GM21447 (cell line): ENCODE data around the gene INPP5D.
A peak's percentile ranks its signal among the peaks of the same experiment; 100 is the strongest.
"Not testable (repeated sequence)": the region's sequence is repeated elsewhere in the genome, so short reads cannot be mapped to it uniquely, and the experiment has no call there.

Source experiments
- ATAC-seq: cut with Tn5 transposase; IDR thresholded peaks from one replicate; pipeline ENCODE4 v1.9.1; 2021; ENCODE audit not compliant: unreplicated experiment

Gene INPP5D

DNA sequence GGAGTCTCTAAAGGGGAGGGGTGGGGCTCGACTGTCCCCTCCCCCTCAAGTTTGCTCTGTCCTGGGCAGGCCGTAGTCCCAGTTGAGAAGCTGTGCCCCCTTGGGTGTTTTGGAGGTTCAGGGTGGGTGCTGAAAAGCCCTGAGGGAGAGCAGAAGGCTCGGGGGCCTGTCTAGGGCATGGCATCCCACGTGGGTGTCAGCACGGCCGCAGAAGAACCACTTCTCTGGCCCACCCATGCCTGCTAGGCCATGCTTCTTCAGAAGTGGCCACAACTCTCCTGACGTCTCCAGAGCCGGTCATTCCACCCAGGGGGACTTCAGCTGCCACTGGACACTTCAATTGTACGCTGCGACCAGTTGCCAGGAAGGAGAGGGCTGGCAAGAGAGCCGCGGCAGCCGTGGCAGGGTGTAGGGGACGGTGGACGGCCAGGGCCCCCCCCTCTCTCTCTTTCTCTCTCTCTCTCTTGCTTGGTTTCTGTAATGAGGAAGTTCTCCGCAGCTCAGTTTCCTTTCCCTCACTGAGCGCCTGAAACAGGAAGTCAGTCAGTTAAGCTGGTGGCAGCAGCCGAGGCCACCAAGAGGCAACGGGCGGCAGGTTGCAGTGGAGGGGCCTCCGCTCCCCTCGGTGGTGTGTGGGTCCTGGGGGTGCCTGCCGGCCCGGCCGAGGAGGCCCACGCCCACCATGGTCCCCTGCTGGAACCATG lies at the start of gene INPP5D:
INPP5D (plus strand) TSS at position 546 of the 704 bp plus-strand sequence; CDS start at position 683, 137 bp downstream.
- peak; percentile 39 for ATAC-seq

DNA sequence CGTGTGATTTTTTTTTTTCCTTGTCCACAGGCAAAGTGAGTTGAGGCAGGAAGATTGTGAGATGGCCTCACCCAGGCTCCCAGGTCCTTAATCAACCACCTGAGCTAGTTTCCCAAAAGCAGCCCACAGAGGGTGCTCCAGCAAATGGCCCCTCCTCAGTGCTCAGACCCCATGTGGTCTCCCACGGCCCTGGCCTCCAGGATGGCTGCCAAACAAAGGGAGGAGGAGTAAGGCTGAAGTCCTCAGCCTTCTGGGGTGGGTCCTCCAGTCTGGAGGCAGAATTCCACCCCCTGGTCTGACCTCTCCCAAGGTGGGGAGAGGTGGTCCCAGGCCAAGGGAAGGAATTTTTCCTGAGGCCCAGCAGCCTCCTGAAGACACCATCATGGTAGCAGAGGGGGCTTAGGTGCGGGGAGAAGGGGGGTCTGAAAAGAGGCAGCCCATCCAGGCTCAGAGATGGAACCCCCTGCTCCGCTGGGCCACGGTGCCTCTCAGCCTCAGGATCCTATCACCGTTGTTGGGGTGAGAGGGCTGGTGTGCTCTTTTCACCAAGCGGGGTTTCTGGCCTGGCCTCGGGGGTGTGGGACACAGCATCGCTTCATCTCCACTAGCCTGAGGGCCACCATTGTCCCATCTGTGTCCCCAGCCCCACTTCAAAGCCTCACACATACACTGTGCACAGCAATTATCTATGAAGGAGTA lies 49.4 kb upstream of the INPP5D start:
- ATAC-seq = no peak

DNA sequence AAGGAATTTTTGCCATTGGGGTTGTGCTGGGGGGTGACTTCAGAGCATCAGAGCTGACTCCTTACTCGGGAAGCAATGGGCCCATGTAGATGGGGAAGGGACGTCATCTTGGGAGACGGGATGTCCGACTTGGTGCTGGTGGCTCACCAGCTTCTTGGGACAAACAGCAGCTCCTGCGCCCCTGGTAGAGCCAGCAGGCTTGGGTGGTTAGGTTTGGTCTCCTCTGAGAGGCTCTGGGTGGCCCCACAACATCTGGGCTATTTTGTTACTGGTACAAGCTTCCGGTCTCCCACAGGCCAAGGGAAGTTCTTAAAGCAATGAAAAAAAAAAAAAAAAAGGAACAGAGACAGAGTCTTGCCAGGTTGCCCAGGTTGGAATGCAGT lies 48.9 kb upstream of the INPP5D start:
- no peak for ATAC-seq

DNA sequence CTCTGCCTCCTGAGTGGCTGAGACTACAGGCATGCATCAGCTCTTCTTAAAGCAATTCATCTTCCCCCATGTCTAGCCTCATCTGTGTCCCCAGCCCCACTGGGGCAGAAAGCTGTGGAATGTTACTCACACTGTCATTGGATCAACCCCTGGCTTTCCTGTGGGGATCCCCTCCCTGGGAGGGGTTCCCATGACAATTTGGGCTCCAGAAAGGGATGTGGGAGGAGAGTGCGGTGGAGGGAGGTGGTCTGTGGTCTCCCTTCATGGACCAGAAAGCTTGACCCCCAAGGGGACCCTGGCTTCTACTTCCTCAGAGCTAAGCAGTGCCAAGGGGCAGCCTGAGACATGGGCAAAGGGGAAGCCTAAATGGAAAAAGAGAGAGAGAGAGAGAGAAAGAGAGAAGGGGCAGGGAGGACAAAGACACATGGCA lies 48.4 kb upstream of the INPP5D start:
- ATAC-seq = no peak

DNA sequence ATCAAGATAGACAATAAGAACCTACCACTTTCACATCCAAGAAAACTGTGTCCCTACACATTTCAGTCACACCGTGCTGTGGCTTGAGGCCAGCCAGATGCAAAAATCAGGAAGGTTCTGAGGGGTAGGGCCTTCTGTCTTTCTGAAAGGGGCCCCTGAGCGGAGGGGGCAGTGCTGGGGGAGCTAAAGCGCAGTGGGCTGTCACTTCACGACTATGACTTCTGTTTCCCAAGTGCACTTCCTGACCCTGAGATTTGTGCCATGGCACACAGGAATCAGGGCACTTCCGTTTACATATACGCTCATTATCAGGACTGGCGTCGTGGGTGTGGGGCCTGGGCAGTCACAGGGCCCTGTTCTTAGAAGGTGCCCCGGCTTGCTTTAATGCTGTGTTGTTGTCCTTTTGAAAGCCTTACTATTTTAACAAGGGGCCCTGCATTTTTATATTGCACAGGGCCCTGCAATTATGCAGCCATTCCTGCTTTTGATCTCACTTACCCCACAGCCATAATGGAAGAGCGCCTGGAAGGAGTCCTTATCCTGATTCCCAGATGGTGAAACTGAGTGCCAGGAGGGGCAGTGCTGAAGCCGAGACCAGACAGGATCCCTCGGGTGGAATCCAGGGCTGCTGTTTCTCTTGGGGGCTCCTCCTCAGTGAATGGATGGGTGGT lies 47.7 kb upstream of the INPP5D start:
- no peak for ATAC-seq

DNA sequence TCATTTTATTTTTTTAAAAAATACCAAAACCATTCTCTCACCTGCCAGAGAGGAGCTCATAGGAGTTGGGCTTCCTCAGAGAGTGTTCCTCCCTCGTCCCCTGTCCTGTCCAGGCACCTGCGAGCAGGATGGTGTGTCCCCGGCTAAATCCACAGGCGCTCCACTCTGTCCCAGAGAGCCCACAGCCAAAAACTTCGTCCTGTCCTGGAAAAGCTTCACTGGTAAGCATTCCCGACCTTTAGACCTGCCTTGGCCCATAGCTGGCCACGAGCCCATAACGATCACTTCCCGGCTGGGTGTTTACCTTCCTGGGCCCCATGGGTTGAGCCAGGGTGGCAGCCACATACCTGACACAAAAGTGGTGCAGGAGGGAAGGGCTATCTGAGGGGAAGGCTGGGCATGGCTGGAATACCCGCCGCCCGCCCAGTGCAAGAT lies 47.1 kb upstream of the INPP5D start, which contains the start of gene NGEF:
NGEF (minus strand) TSS at position 230 of the 435 bp plus-strand sequence. CDS start 38,366 bp downstream, outside the sequence.
- no peak for ATAC-seq

DNA sequence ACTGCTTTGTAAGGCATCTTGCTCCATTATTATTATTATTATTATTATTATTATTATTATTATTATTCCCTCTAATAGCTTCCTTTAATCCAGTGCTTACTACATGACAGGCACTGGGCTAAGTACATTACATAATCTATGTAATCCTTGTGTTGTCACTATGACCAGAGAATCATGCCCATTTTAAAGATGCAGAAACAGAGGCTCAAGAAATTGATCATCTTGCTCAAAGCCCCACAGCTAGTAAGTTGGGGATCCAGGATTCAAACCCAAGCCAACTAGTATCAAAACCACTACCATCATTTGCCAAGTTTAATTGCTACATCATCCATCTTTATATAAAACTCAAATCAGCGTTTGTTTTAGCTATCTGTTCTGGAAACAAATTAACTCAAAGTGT lies 46.5 kb upstream of the INPP5D start:
- ATAC-seq = no peak

DNA sequence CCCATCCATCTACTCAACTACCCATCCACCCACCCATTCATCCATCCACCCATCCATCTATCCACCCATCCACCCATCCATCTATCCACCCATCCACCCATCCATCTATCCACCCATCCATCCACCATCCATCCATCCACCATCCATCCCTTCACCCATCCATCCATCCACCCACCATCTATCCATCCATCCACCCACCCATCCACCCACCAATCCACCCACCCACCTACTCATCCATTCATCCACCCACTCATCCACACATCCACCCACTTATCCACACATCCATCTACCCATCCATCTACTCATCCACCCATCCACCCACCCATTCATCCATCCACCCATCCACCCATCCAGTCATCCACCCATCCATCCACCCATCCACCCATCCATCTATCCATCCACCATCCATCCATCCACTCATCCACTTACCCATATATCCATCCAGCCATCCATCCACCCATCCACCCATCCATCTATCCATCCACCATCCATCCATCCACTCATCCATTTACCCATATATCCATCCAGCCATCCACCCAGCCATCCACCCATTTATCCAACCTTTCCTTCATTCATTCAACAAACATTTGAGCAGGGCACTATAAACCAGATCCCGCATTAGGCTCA lies 45.0 kb upstream of the INPP5D start:
- ATAC-seq = no peak

DNA sequence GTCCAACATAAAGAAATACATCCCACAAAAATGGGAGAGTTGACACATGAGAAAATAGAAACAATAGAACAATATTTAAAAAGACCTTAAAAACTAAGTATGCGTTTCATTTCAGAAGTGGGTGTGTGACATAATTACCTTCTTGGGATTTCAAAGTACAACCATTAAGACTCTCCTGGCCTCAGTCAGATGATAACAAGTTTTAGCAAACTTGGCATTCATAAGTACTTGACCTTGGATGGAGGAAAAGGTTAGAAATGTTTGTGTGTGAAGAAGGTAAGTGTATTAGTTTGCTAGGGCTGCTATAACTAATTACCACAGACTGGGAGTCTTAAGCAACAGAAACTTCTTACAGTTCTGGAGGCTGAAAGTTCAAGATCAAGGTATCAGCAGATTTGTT lies 42.2 kb upstream of the INPP5D start:
- no peak for ATAC-seq

DNA sequence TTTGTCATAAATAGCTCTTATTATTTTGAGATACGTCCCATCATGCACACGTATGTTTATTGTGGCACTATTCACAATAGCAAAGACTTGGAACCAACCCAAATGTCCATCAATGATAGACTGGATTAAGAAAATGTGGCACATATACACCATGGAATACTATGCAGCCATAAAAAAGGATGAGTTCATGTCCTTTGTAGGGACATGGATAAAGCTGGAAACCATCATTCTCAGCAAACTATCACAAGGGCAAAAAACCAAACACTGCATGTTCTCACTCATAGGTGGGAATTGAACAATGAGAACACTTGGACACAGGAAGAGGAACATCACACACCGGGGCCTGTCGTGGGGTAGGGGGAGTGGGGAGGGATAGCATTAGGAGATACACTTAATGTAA lies 40.5 kb upstream of the INPP5D start:
- not testable (repeated sequence) for ATAC-seq

DNA sequence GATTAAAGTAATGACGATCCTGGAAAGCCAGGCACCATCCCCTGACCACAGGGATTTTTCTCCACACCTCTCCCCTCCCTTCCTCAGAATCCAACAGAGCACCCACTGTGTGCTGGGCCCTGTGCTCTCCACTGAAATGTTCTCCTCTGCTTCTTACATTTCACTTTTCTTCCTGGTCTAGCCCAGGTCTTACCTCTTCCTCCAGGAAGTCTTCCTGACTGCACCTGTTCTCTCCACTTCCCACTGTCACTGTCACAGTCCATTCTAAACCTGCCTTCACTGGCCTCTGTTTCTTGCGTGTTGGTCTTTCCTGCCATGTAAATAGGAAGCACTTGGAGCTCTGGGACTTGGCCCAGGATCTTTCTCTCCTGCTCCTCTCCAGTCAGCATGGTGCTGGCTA lies 39.7 kb upstream of the INPP5D start:
- ATAC-seq = no peak

DNA sequence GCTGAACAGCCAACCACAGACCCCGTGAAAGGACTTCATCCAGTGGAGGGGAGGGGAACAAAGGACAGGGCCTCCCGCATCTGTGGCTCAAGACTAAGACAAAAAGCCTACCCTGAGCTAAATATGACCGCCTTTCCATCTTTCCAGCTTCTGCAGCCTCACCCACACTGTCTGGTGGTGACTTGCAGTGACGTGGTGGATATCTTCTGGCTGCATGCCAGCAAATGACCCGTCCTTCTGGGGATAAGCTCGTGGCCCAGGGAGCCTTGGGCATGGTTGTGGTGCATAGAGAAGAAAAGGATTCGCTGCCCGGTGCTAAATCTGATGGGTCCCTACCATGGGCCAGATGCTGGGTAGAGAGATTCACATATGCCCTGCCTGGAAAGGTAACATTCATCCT lies 38.4 kb upstream of the INPP5D start:
- ATAC-seq = no peak

DNA sequence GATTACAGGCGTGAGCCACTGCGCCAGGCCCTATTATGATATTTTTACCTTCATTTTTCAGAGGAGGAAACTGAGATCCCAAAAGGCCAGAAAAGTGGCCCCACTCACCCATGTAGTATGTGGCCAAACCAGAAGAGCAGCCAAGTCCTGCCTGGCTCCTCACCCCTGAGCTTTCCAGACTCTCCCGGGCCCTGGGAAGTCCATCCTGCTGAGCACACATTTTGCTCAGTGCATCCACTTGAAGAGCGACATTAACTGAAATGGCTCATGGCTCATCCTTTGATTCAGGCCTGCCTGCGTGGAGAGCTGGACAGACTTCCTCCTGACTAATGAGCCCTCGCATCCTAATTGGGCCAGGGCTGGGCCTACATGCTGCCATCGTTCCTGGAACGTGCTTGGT lies 37.6 kb upstream of the INPP5D start:
- no peak for ATAC-seq

DNA sequence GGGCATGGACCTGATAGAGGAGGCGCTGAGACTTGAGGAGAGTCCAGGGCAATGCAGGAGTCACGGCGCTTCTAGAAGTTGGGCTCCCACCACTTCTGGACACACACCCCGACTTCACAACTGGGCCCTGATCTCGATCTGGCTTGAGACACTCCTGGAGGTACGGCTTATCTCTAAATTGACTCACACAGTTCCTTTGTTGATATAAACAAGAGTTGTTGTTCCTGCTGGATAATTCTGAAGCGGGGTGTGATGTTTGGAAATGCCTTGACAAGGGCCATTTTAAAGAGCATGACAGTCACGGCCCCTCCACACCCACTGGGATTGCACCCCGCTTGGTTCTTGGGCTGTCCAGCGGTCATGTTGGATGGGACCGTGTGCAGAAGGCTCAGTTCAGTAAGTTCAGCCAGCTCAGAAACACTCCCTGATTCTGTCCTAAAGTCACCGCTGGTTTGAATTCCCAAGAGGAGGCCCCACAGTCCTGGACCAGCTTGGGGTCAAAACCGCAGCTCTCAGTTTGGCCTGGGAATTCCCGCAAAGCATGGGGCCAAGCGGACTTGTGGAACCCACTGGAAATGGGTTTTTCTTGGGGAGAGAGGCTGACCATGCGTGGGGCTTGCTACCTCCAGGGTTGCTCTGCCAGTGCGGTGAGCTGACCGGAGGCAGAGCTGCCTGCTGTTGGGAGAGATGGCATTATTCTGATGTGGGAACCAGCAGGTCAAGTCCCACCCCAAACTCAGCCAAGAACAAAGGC lies 37.0 kb upstream of the INPP5D start:
- no peak for ATAC-seq

DNA sequence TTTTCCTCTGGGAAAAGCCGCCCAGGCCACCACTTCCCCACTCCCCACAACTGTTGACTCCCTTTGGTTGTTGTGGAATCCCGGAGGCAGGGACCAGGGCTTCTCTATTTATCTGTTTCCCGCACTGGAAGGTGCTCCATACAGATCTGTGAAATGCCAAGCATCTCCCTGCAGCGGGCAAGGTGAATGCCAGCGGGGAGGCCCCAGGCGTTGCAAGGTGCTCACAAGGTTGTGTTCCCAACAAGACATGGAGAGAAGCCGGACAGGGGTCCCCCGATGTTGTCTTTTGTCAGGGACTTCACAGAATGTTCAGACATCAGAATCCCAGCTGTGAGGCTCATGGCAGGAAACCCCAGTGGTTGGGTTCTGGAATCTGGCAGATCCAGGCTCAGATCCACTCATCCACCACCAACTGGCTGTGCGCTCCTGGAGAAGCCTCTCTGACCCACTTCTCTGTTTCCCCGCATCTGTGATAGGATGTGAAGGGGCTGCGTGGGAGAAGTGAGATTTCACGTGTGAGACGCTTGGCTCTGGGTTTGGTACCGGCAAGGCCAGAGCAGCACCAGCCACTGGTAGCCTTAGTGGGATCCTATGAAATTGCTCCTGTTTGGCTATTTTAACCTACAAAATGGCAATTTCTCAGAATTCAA lies 36.3 kb upstream of the INPP5D start:
- no peak for ATAC-seq

DNA sequence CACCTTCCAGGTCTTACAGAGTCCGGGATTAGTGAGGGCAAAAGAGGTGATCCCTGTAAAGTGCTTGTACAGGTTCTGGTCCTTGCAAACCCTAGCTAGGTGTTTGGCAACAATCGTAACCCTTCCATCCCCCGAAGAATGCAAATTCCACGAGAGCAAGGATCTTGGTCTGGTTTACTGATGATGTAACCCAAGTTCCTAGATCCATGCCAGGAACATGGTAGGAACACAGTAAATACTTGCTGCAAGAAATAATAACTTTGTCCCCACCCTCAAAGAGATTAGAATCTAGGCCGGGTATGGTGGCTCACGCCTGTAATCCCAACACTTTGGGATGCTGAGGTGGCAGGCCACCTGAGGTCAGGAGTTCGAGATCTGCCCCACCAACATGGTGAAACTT lies 34.4 kb upstream of the INPP5D start:
- no peak for ATAC-seq

DNA sequence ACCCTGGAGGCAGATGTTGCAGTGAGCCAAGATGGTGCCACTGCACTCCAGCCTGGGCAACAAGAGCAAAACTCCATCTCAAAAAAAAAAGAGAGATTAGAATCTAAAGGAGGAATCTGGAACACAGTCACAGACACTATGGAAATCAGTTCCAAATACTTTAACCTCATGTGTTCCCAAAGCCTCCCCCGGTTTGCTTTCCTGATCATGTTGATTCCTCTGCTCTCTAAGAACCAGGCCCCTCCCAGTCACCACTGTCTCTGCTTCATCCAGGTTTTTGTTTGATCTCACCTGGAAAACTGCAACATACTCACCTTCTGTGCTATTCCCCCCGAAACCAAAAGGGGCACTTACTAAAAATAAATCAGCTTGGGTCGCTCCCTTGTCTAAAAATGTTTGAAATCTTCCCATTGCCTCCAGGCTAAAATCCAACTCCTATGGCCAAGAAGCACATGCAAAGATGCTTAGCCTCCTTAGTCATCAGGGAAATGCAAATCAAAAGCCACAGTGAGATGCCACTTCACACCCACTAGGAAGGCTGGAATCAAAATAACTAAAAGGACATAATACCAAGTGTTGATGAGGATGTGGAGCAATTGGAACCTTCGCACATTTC lies 33.8 kb upstream of the INPP5D start:
- no peak for ATAC-seq

DNA sequence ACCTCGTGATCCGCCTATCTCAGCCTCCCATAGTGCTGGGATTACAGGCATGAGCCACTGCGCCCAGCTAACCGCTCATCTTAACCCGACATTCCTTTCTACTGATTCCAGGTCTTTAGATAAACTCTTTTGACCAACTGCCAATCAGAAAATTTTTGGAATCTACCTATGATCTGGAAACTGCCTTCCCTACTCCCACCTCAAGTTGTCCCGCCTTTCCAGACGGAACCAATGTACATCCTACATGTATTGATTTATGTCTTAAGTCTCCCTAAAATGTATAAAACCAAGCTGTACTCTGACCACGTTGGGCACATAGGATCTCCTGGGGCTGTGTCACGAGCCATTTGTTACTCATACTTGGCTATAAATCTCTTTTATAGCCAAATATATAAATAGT lies 30.8 kb upstream of the INPP5D start:
- no peak for ATAC-seq

DNA sequence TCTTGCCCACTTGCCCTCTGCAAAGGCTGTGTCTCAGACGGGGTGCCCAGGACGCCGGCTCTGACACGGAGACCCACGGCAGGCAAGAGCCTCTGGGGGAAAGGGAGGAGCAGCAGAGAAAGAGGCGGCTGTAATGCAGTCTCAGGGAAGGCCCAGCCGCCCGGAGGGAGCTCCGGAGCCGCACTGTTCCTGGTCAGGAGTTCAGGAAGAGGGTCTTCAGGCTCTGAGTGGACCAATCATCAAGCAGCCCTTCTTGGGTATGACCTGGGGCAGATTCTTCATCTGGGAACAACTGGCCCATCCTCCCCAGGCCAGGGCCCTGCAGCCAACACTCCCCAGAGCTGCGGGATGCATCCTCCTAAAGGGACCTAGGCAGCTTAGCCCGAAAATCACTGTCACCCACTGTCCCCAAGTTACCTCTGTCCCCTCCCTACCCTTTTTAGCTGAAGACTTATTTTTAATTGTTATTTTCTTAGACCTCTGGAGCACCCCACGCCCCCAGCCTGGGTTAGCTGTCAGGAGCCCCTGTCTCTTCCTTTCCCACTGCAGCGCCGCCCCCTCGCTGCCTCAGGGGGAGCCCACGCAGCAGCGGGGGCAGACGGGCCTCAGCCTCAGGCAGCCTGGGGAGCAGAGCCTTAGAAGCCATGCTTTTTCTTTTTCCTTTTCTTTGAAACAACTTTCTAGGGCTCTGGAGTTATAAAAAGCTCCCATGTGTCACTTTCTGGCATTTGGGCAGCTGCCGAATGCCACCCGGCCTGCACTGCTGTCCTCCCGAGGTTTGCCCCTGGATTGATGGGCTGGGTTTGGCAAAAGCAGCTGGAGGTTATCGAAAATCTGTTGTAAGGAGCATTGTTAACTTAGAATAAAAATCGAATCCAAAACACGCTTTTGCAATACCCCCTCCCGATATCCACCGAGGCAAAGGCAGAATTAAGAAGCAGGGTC lies 28.3 kb upstream of the INPP5D start:
- no peak for ATAC-seq
